GM12878 (cell line): ENCODE results near the gene BET1.

Source experiments
- CEBPB ChIP-seq, 2 experiments: fragments of 150-350 bp in 1 of 2; IDR thresholded peaks; 2 replicates each; pipeline ENCODE4 v1.6.1; 2012 to 2014; ENCODE audit warnings: low read depth in 2 of 2, low read length in 2 of 2, borderline replicate concordance in 1 of 2, inconsistent platforms in 1 of 2
- HDAC2 ChIP-seq: fragments of 200-600 bp; sonication (generic); IDR thresholded peaks from 2 replicates; pipeline ENCODE4 v1.6.1; 2017
- IKZF2 ChIP-seq, 2 experiments: fragments of 450-650 bp; IDR thresholded peaks; 2 replicates each; pipeline ENCODE4 v1.6.1; 2017; ENCODE audit warnings: mild to moderate bottlenecking in 2 of 2, moderate library complexity in 2 of 2
- POLR2AphosphoS5 ChIP-seq: IDR thresholded peaks from 2 replicates; pipeline ENCODE4 v1.6.1; 2011; ENCODE audit warnings: mild to moderate bottlenecking, low read length, inconsistent platforms
- RAD21 ChIP-seq: IDR thresholded peaks from 2 replicates; pipeline ENCODE4 v1.6.1; 2011; ENCODE audit warnings: mild to moderate bottlenecking, low read depth, low read length, moderate library complexity; ENCODE audit not compliant: insufficient read depth
- TCF3 ChIP-seq: IDR thresholded peaks from 2 replicates; pipeline ENCODE4 v1.6.1; 2012; ENCODE audit warnings: low read depth, mild to moderate bottlenecking, low read length, borderline replicate concordance; ENCODE audit not compliant: insufficient read depth
- YY1 ChIP-seq: IDR thresholded peaks from 2 replicates; pipeline ENCODE4 v1.6.1; 2011; ENCODE audit warnings: low read depth, mild to moderate bottlenecking, low read length
- TF ChIP-seq, protein P1 (sequence below), 3 experiments: IDR thresholded peaks in 2 of 3; conservative IDR thresholded peaks in 1 of 3; 2 replicates each; pipeline ENCODE4 v1.5.1; 2011; ENCODE audit warnings: low read depth in 3 of 3, low read length in 3 of 3, mild to moderate bottlenecking in 3 of 3, control low read depth in 2 of 3, moderate library complexity in 2 of 3, inconsistent platforms in 1 of 3, mixed read lengths in 1 of 3; ENCODE audit not compliant: control insufficient read depth in 2 of 3, insufficient read depth in 1 of 3; ENCODE audit errors: extremely low read depth in 1 of 3

DNA sequence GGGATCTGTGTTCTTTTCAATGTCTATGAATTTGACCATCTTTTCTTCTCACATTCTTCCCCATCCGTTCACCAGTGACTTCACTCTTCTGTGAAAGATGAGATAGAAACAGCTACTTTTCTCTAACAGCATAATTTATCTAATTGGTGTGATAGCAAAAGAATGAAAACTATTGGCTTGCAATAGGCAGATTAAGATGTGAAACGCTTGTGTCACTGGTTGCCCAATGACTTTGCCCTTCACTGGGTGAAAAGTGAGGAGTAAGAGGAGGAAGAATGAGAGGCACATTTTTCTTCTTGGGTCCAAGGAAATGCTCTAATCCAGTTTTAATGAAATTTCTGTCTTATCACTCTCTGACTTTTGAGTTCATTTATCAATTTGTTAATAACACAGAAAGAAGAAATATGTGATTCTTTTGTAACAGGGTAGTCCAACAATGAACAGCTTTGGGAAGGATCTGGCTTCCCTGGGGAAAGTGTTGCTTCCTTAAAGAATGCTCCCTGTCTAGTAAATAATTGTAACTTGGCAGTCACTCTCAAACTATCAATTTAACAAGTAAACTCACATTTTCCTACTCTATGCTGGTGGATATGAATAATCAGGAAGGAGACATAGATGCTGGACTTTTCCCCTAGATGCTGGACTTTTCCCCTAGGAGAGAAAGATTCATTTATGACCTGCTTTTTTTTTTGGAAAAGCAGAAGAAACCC, 35.1 kb downstream of the BET1 start:
- no peak for TF ChIP-seq RAD21
- TF ChIP-seq TCF3, result no peak
- TF ChIP-seq, protein P1, sequence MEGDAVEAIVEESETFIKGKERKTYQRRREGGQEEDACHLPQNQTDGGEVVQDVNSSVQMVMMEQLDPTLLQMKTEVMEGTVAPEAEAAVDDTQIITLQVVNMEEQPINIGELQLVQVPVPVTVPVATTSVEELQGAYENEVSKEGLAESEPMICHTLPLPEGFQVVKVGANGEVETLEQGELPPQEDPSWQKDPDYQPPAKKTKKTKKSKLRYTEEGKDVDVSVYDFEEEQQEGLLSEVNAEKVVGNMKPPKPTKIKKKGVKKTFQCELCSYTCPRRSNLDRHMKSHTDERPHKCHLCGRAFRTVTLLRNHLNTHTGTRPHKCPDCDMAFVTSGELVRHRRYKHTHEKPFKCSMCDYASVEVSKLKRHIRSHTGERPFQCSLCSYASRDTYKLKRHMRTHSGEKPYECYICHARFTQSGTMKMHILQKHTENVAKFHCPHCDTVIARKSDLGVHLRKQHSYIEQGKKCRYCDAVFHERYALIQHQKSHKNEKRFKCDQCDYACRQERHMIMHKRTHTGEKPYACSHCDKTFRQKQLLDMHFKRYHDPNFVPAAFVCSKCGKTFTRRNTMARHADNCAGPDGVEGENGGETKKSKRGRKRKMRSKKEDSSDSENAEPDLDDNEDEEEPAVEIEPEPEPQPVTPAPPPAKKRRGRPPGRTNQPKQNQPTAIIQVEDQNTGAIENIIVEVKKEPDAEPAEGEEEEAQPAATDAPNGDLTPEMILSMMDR (IDR thresholded peaks at IDR 0.05 in 2 of 3, conservative IDR thresholded peaks at IDR 0.05 in 1 of 3; ENCODE audit: control insufficient read depth in 2 of 3, extremely low read depth in 1 of 3, insufficient read depth in 1 of 3, low read depth in 3 of 3, low read length in 3 of 3), result no peak
- TF ChIP-seq IKZF2 (IDR thresholded peaks at IDR 0.05), result no peak
- TF ChIP-seq CEBPB (IDR thresholded peaks at IDR 0.05; ENCODE audit: borderline replicate concordance in 1 of 2, low read depth in 2 of 2, low read length in 2 of 2), result no peak
- no peak for TF ChIP-seq YY1
- no peak for TF ChIP-seq HDAC2
- TF ChIP-seq POLR2AphosphoS5, result no peak
